GM15510 (cell line): ENCODE measurements around the gene CENPP.

ENCODE experiments used
- POLR2A ChIP-seq: IDR thresholded peaks from 3 replicates; pipeline ENCODE4 v1.6.1; 2011; ENCODE audit warnings: borderline replicate concordance; ENCODE audit not compliant: insufficient read length; ENCODE audit errors: extremely low read depth

CENPP gene

GRCh38 chr9:92425474-92425873 lies 99.7 kb downstream of the CENPP start:
- TF ChIP-seq POLR2A = no peak

- no peak for TF ChIP-seq POLR2A
These were observed 100.9 kb downstream of the CENPP start for GRCh38 chr9:92426501-92427145.

- TF ChIP-seq POLR2A = no peak
These were observed 104.1 kb downstream of the CENPP start for GRCh38 chr9:92429836-92430235.

GRCh38 chr9:92432350-92432749 lies 106.6 kb downstream of the CENPP start:
- TF ChIP-seq POLR2A = no peak

DNA sequence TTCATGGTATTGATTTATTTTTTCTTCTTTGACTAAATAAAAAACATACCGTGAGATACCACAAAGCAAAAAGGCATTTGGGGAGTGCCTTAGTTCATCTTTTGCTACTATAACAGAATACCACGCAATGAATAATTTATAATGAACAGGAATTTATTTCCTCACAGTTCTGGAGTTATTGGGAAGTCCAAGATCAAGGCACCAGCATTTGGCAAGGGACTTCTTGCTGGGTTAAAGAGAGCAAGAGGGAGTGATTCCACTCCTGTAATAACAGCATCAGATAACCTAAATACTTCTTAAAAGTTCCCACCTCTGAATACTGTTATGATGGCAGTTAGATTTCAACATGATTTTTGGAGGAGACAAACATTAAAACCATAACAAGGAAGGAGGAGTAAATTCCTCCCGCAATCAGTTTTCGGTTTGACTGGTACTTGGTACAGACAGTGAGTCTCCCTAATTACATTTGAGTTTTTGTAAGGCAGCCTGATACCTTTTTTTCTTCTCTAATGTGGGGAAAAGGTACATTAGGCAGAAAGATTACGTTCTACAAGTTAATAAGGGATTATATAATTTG lies 107.3 kb downstream of the CENPP start:
- no peak for TF ChIP-seq POLR2A

DNA sequence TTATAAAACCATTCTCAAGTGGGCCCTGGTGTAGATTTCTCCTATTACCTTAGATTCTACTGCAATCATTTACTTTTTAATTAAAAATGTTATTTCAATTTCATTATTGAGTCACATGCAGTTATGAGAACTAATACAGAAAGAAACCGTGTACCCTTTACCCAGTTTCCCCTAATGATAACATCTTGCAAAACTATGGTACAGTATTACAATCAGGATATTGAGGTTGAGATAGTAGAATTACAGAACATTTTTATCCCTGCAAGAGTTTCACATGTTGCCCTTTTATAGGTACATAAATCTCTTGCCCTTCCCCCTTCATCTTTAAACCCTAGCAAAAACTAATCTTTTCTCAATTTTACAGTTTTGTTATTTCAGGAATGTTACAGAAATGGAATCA lies 109.5 kb downstream of the CENPP start:
- TF ChIP-seq POLR2A = no peak

GRCh38 chr9:92438900-92439526 lies 113.3 kb downstream of the CENPP start:
- TF ChIP-seq POLR2A = no peak

DNA sequence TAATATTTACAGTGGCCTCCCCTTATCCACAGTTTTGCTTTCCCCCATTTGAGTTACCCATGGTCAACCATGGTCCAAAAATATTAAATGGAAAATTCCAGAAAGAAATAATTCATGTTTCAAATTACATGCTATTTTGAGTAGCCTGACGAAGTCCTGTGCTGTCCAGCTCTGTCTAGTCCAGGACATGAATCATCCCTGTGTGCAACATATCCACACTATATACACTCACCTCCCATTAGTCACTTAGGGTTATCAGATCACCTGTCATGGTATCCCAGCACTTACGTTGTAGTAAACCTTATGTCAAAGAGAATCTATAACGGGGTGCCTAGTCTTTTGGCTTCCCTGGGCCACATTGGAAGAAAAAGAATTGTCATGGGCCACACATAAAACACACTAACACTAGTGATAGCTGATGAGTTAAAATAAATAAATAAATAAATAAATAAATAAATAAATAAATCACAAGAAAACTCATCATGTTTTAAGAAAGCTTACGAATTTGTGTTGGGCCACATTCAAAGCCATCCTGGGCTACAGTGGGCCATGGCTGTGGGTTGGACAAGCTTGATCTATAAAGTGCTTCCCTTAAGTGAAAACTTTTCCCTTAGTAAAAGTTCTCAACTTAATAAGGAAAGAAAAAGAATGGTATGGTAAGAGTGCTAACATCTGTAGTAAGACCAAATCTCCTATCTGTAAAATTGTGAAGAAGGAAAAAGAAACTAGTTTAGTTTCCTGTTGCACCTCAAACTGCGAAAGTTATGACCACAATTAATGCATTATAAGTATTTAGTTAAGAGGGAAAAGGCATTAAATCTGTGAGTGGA lies 114.4 kb downstream of the CENPP start:
- TF ChIP-seq POLR2A = no peak

- no peak for TF ChIP-seq POLR2A
These were observed 114.9 kb downstream of the CENPP start for GRCh38 chr9:92440751-92441046.

- no peak for TF ChIP-seq POLR2A
These were observed 119.1 kb downstream of the CENPP start for GRCh38 chr9:92444841-92445240.

DNA sequence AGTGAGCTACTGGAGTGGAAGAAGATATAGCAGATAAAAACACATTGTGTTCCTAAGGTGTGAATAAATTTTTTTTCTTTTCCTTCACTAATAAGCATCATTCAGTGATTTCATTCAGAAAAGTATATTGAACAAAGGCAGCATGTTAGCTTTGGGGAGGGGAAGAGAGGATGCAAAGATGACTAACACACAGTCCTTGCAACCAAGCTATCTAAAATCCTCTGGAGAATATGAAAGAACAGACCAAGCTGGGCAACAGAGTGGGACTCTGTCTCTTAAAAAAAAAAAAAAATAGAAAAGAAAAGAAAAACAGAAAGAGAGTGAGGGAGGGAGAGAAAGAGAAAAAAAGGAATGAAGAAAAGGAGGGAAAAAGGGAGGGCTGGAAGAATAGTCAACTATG lies 120.8 kb downstream of the CENPP start:
- no peak for TF ChIP-seq POLR2A

GRCh38 chr9:92455217-92455616 lies 129.5 kb downstream of the CENPP start:
- no peak for TF ChIP-seq POLR2A

DNA sequence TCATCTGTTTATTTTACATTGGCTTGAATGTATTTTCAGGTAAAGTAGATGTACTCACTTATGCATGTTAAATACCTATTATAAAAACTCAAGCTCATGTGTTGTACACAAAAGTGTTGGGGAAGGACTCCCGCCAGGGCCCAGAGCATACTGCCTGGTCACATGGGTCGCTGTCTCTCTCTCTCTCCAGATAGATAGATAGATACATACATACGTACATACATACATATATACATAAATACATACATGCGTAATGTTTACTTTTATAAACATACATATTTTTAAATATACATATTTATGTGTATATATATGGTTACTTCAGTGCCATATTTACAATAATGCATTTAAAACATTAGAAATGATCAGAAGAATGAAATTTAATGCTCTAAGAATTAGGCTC lies 131.8 kb downstream of the CENPP start:
- TF ChIP-seq POLR2A = no peak

GRCh38 chr9:92463387-92463786 lies 137.6 kb downstream of the CENPP start:
- TF ChIP-seq POLR2A = no peak

GRCh38 chr9:92463984-92464383 lies 138.2 kb downstream of the CENPP start:
- TF ChIP-seq POLR2A = no peak
